CD4-positive, alpha-beta T cell treated with Interleukin-4 for 1 hour (primary cell): ENCODE measurements around the gene HCN2.

Source experiments
- DNase-seq, 2 donors: peaks; one replicate each; pipeline ENCODE4 v3.0.0-alpha.2; 2020 to 2022

Gene HCN2

GRCh38 chr19:643736-644135, 54.1 kb downstream of the HCN2 start:
- no peak for DNase-seq

- DNase-seq = no peak
These were observed 54.7 kb downstream of the HCN2 start for GRCh38 chr19:644363-644762.

GRCh38 chr19:644789-645188, 55.1 kb downstream of the HCN2 start:
- DNase-seq = no peak

- no peak for DNase-seq
These were observed 56.5 kb downstream of the HCN2 start for GRCh38 chr19:645912-646778.

GRCh38 chr19:646779-647565, 57.3 kb downstream of the HCN2 start:
- no peak for DNase-seq

GRCh38 chr19:647566-648284, 58.0 kb downstream of the HCN2 start:
- DNase-seq = no peak

GRCh38 chr19:648305-648704, 58.6 kb downstream of the HCN2 start:
- no peak for DNase-seq

- DNase-seq = no peak
These were observed 59.5 kb downstream of the HCN2 start for GRCh38 chr19:648904-649801.

GRCh38 chr19:650121-650520, 60.4 kb downstream of the HCN2 start:
- no peak for DNase-seq

- DNase-seq = no peak
These were observed 61.6 kb downstream of the HCN2 start for GRCh38 chr19:651114-651818.

GRCh38 chr19:651991-652390, 62.3 kb downstream of the HCN2 start:
- no peak for DNase-seq

- DNase-seq = no peak
These were observed 63.0 kb downstream of the HCN2 start for GRCh38 chr19:652467-653389.

- no peak for DNase-seq
These were observed 63.7 kb downstream of the HCN2 start for GRCh38 chr19:653425-653824.

GRCh38 chr19:655691-656090, 66.0 kb downstream of the HCN2 start:
- no peak for DNase-seq

- DNase-seq = no peak
These were observed 67.3 kb downstream of the HCN2 start for GRCh38 chr19:656751-657559.

GRCh38 chr19:657611-658010, 67.9 kb downstream of the HCN2 start:
- DNase-seq = no peak

- no peak for DNase-seq
These were observed 68.6 kb downstream of the HCN2 start for GRCh38 chr19:658059-658839.

- peak; percentile 67 to 79 for DNase-seq
These were observed 69.5 kb downstream of the HCN2 start for GRCh38 chr19:658916-659839.
